K562 (cell line): ENCODE measurements around the gene PCP2.

ENCODE experiments used
- HNRNPLL ChIP-seq: fragments of 200-400 bp; formaldehyde crosslinking; IDR thresholded peaks from 2 replicates; pipeline ENCODE4 v1.6.1; 2017; ENCODE audit warnings: low read length, low read depth, mild to moderate bottlenecking; ENCODE audit not compliant: poor library complexity, severe bottlenecking
- KLF1 ChIP-seq: fragments of 450-650 bp; IDR thresholded peaks from 2 replicates; pipeline ENCODE4 v1.6.1; 2016; ENCODE audit warnings: missing genetic modification characterization, missing compliant biosample characterization
- MTA1 ChIP-seq: fragments of 450-650 bp; IDR thresholded peaks from 2 replicates; pipeline ENCODE4 v1.6.1; 2017; ENCODE audit warnings: borderline replicate concordance
- SMAD4 ChIP-seq: fragments of 250-450 bp; sonication (Bioruptor Pico); conservative IDR thresholded peaks from 2 replicates; pipeline ENCODE4 v1.8.0; 2021; ENCODE audit warnings: inconsistent platforms, mild to moderate bottlenecking, moderate library complexity
- ZNF23 ChIP-seq: fragments of 250-450 bp; sonication (Bioruptor Pico); IDR thresholded peaks from 2 replicates; pipeline ENCODE4 v1.4.0; 2020; ENCODE audit warnings: mild to moderate bottlenecking
- TF ChIP-seq, protein P1 (sequence below): fragments of 450-650 bp; IDR thresholded peaks from 2 replicates; pipeline ENCODE4 v1.6.1; 2018; ENCODE audit not compliant: partially characterized antibody
- TF ChIP-seq, protein P2 (sequence below): IDR thresholded peaks from 2 replicates; pipeline ENCODE4 v1.6.1; 2012; ENCODE audit warnings: low read depth, low read length, improper control_type of control experiment, borderline replicate concordance
- TF ChIP-seq, protein P3 (sequence below), 3 experiments: IDR thresholded peaks in 2 of 3; conservative IDR thresholded peaks in 1 of 3; 2 replicates each; pipeline ENCODE4 v1.5.1; 2011 to 2012; ENCODE audit warnings: low read length in 3 of 3, mild to moderate bottlenecking in 3 of 3, control low read depth in 2 of 3, improper control_type of control experiment in 1 of 3, inconsistent platforms in 1 of 3, low read depth in 1 of 3, mixed read lengths in 1 of 3, moderate library complexity in 1 of 3; ENCODE audit not compliant: insufficient read depth in 2 of 3
- TF ChIP-seq, protein P4 (sequence below), 2 experiments: fragments of 450-650 bp in 1 of 2; sonication (generic) in 1 of 2; formaldehyde crosslinking in 1 of 2; IDR thresholded peaks in 1 of 2; conservative IDR thresholded peaks in 1 of 2; 2 replicates each; pipeline versions ENCODE4 v1.6.1 to v1.8.1; 2016 to 2023; ENCODE audit warnings: mild to moderate bottlenecking in 2 of 2, moderate library complexity in 2 of 2, inconsistent platforms in 1 of 2, missing genetic modification reagents in 1 of 2
- TF ChIP-seq, protein P5 (sequence below): sonication (generic); formaldehyde crosslinking; IDR thresholded peaks from 2 replicates; pipeline ENCODE4 v1.8.0; 2022; ENCODE audit warnings: mild to moderate bottlenecking, missing genetic modification reagents
- TF ChIP-seq, protein P6 (sequence below): sonication (generic); formaldehyde crosslinking; IDR thresholded peaks from 2 replicates; pipeline ENCODE4 v1.5.0; 2020; ENCODE audit warnings: missing genetic modification reagents
- TF ChIP-seq, protein P7 (sequence below): conservative IDR thresholded peaks from 2 replicates; pipeline ENCODE4 v1.6.1; 2011; ENCODE audit warnings: low read depth, mild to moderate bottlenecking, low read length; ENCODE audit not compliant: control insufficient read depth

DNA sequence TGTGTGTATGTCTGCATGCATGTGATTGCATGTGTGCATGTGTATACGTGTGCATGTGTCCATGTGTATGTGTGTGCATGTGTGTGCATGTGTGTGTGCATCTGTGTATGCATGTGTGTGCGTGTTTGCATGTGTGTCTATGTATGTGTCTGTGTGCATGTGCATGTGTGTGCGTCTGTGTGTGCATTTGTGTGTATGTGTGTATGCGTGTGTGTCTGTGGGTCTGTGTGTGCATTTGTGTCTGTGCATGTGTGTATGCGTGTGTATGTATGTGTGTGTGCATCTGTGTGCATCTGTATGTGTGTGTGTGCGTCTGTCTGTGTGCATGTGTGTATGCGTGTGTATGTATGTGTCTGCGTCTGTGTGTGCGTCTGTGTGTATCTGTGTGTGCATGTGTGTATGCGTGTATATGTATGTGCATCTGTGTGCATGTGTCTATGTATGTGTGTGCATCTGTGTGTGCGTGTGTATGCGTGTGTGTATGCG, 6.4 kb upstream of the PCP2 start:
- TF ChIP-seq, protein P1, sequence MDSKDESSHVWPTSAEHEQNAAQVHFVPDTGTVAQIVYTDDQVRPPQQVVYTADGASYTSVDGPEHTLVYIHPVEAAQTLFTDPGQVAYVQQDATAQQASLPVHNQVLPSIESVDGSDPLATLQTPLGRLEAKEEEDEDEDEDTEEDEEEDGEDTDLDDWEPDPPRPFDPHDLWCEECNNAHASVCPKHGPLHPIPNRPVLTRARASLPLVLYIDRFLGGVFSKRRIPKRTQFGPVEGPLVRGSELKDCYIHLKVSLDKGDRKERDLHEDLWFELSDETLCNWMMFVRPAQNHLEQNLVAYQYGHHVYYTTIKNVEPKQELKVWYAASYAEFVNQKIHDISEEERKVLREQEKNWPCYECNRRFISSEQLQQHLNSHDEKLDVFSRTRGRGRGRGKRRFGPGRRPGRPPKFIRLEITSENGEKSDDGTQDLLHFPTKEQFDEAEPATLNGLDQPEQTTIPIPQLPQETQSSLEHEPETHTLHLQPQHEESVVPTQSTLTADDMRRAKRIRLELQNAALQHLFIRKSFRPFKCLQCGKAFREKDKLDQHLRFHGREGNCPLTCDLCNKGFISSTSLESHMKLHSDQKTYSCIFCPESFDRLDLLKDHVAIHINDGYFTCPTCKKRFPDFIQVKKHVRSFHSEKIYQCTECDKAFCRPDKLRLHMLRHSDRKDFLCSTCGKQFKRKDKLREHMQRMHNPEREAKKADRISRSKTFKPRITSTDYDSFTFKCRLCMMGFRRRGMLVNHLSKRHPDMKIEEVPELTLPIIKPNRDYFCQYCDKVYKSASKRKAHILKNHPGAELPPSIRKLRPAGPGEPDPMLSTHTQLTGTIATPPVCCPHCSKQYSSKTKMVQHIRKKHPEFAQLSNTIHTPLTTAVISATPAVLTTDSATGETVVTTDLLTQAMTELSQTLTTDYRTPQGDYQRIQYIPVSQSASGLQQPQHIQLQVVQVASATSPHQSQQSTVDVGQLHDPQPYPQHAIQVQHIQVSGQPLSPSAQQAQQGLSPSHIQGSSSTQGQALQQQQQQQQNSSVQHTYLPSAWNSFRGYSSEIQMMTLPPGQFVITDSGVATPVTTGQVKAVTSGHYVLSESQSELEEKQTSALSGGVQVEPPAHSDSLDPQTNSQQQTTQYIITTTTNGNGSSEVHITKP: no peak
- TF ChIP-seq, protein P2, sequence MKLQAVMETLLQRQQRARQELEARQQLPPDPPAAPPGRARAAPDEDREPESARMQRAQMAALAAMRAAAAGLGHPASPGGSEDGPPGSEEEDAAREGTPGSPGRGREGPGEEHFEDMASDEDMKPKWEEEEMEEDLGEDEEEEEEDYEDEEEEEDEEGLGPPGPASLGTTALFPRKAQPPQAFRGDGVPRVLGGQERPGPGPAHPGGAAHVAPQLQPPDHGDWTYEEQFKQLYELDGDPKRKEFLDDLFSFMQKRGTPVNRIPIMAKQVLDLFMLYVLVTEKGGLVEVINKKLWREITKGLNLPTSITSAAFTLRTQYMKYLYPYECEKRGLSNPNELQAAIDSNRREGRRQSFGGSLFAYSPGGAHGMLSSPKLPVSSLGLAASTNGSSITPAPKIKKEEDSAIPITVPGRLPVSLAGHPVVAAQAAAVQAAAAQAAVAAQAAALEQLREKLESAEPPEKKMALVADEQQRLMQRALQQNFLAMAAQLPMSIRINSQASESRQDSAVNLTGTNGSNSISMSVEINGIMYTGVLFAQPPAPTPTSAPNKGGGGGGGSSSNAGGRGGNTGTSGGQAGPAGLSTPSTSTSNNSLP: no peak
- TF ChIP-seq, protein P3, sequence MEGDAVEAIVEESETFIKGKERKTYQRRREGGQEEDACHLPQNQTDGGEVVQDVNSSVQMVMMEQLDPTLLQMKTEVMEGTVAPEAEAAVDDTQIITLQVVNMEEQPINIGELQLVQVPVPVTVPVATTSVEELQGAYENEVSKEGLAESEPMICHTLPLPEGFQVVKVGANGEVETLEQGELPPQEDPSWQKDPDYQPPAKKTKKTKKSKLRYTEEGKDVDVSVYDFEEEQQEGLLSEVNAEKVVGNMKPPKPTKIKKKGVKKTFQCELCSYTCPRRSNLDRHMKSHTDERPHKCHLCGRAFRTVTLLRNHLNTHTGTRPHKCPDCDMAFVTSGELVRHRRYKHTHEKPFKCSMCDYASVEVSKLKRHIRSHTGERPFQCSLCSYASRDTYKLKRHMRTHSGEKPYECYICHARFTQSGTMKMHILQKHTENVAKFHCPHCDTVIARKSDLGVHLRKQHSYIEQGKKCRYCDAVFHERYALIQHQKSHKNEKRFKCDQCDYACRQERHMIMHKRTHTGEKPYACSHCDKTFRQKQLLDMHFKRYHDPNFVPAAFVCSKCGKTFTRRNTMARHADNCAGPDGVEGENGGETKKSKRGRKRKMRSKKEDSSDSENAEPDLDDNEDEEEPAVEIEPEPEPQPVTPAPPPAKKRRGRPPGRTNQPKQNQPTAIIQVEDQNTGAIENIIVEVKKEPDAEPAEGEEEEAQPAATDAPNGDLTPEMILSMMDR (IDR thresholded peaks at IDR 0.05 in 2 of 3, conservative IDR thresholded peaks at IDR 0.05 in 1 of 3; ENCODE audit: insufficient read depth in 2 of 3, low read depth in 1 of 3, low read length in 3 of 3): no peak
- TF ChIP-seq HNRNPLL (no peak), MTA1 (no peak), KLF1 (tag) (no peak), SMAD4 (CRISPR knock-in tag) (no peak), ZNF23 (CRISPR knock-in tag) (no peak)
- TF ChIP-seq, protein P4, sequence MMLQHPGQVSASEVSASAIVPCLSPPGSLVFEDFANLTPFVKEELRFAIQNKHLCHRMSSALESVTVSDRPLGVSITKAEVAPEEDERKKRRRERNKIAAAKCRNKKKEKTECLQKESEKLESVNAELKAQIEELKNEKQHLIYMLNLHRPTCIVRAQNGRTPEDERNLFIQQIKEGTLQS (IDR thresholded peaks at IDR 0.05): no peak
- TF ChIP-seq, protein P4 (CRISPR knock-in tag; conservative IDR thresholded peaks at IDR 0.05): no peak
- TF ChIP-seq, protein P5, sequence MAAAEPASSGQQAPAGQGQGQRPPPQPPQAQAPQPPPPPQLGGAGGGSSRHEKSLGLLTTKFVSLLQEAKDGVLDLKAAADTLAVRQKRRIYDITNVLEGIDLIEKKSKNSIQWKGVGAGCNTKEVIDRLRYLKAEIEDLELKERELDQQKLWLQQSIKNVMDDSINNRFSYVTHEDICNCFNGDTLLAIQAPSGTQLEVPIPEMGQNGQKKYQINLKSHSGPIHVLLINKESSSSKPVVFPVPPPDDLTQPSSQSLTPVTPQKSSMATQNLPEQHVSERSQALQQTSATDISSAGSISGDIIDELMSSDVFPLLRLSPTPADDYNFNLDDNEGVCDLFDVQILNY (CRISPR knock-in tag): no peak
- TF ChIP-seq, protein P6, sequence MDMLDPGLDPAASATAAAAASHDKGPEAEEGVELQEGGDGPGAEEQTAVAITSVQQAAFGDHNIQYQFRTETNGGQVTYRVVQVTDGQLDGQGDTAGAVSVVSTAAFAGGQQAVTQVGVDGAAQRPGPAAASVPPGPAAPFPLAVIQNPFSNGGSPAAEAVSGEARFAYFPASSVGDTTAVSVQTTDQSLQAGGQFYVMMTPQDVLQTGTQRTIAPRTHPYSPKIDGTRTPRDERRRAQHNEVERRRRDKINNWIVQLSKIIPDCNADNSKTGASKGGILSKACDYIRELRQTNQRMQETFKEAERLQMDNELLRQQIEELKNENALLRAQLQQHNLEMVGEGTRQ (CRISPR knock-in tag): no peak
- TF ChIP-seq, protein P7, sequence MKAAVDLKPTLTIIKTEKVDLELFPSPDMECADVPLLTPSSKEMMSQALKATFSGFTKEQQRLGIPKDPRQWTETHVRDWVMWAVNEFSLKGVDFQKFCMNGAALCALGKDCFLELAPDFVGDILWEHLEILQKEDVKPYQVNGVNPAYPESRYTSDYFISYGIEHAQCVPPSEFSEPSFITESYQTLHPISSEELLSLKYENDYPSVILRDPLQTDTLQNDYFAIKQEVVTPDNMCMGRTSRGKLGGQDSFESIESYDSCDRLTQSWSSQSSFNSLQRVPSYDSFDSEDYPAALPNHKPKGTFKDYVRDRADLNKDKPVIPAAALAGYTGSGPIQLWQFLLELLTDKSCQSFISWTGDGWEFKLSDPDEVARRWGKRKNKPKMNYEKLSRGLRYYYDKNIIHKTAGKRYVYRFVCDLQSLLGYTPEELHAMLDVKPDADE: no peak
